ENCODE measurements around the gene TIE1. TPM values are rescaled to one million over a fixed set of nuclear protein-coding genes. Genes with fewer than 3 reads are reported as not detected.
A peak's percentile ranks its signal among the peaks of the same experiment; 100 is the strongest.

The TIE1 gene
- polyA plus RNA-seq, 3 donors = 0.16 TPM; not detected in 2

GRCh38 chr1:43350976-43351375 lies 50.2 kb downstream of the TIE1 start:
- Mint-ChIP-seq H3K4me3 (no peak overlapping the region), H3K27ac (peak overlapping the region in 1 of 7 donors; percentile 7), H3K36me3 (peaks cover 4% of the 10 kb centered on the region in 2 donors), H3K9me3 (no peaks in the 10 kb centered on the region), H3K27me3 (ENCODE audit: low read depth in 3 of 3) (peaks cover 2 to 5% (median 2%) of the 10 kb centered on the region in 3 donors), H3K4me1 (peaks cover 16% of the 10 kb centered on the region)
- no peaks in the 10 kb centered on the region for H3K9me3 ChIP-seq (replicated peaks in 1 of 2; ENCODE audit: control insufficient read depth in 1 of 2, insufficient read depth in 1 of 2, low read length in 2 of 2)
- no peak for DNase-seq
- no peaks in the 10 kb centered on the region for H4K20me1 ChIP-seq (ENCODE audit: insufficient read depth, low read length)
- no peak overlapping the region for H3K27ac ChIP-seq (ENCODE audit: low read depth in 1 of 2, low read length in 2 of 2)
- H3K4me3 ChIP-seq (replicated peaks in 1 of 3; ENCODE audit: low read depth in 2 of 3, low read length in 3 of 3) = no peak overlapping the region
- no peaks in the 10 kb centered on the region for H3K36me3 ChIP-seq (replicated peaks in 1 of 2; ENCODE audit: control insufficient read depth in 1 of 2, insufficient read depth in 2 of 2, low read length in 2 of 2)
- WGBS (ENCODE audit: insufficient coverage) = no CpG with 5 or more reads among the region's 1 CpG
- H3K4me2 ChIP-seq (replicated peaks; ENCODE audit: extremely low read depth, low read length, poor library complexity, severe bottlenecking) = no peak overlapping the region
- H3K4me1 ChIP-seq (ENCODE audit: control insufficient read depth in 1 of 2, insufficient read depth in 2 of 2, low read length in 2 of 2) = no peaks in the 10 kb centered on the region
- H3K27me3 ChIP-seq (ENCODE audit: control insufficient read depth in 2 of 2, insufficient read depth in 2 of 2, low read length in 2 of 2) = no peaks in the 10 kb centered on the region
- intact Hi-C loops (cut with micrococcal nuclease) = loop anchor here in 1 of 2 donors (5.0 kb wide), 1 partner anchor 36 kb away; the partner anchor contains the start of genes MED8 and SZT2
- H3K9ac ChIP-seq (ENCODE audit: insufficient read depth, low read length, poor library complexity, severe bottlenecking) = no peak overlapping the region
- no peak overlapping the region for H2AFZ ChIP-seq (ENCODE audit: insufficient read depth, low read depth, low read length, poor library complexity, severe bottlenecking)
- H3K79me2 ChIP-seq (ENCODE audit: insufficient read depth, low read length) = no peaks in the 10 kb centered on the region
- no peak for TF ChIP-seq CTCF (IDR thresholded peaks at IDR 0.05)

GRCh38 chr1:43351421-43352350 lies 50.9 kb downstream of the TIE1 start:
- intact Hi-C loops (cut with micrococcal nuclease) = loop anchor here in 1 of 2 donors (5.0 kb wide), 1 partner anchor 36 kb away; the partner anchor contains the start of genes MED8 and SZT2
- Histone ChIP-seq H2AFZ (ENCODE audit: insufficient read depth, low read depth, low read length, poor library complexity, severe bottlenecking) (no peak overlapping the region), H3K9me3 (replicated peaks in 1 of 2; ENCODE audit: control insufficient read depth in 1 of 2, insufficient read depth in 1 of 2, low read length in 2 of 2) (no peaks in the 10 kb centered on the region), H3K36me3 (replicated peaks in 1 of 2; ENCODE audit: control insufficient read depth in 1 of 2, insufficient read depth in 2 of 2, low read length in 2 of 2) (no peaks in the 10 kb centered on the region), H3K4me1 (ENCODE audit: control insufficient read depth in 1 of 2, insufficient read depth in 2 of 2, low read length in 2 of 2) (no peaks in the 10 kb centered on the region), H3K9ac (ENCODE audit: insufficient read depth, low read length, poor library complexity, severe bottlenecking) (no peak overlapping the region), H3K4me3 (replicated peaks in 1 of 3; ENCODE audit: low read depth in 2 of 3, low read length in 3 of 3) (no peak overlapping the region), H3K4me2 (replicated peaks; ENCODE audit: extremely low read depth, low read length, poor library complexity, severe bottlenecking) (no peak overlapping the region), H3K79me2 (ENCODE audit: insufficient read depth, low read length) (no peaks in the 10 kb centered on the region), H4K20me1 (ENCODE audit: insufficient read depth, low read length) (no peaks in the 10 kb centered on the region), H3K27me3 (ENCODE audit: control insufficient read depth in 2 of 2, insufficient read depth in 2 of 2, low read length in 2 of 2) (no peaks in the 10 kb centered on the region), H3K27ac (ENCODE audit: low read depth in 1 of 2, low read length in 2 of 2) (no peak overlapping the region)
- DNase-seq = no peak
- TF ChIP-seq CTCF (IDR thresholded peaks at IDR 0.05) = no peak
- H3K4me1 Mint-ChIP-seq = peaks cover 16% of the 10 kb centered on the region
- 89% methylated on average over 7 of the region's 10 CpGs for WGBS (ENCODE audit: insufficient coverage)
- peaks cover 2 to 5% (median 2%) of the 10 kb centered on the region in 3 donors for H3K27me3 Mint-ChIP-seq (ENCODE audit: low read depth in 3 of 3)
- H3K27ac Mint-ChIP-seq = peak overlapping the region in 1 of 7 donors; percentile 7
- peaks cover 4% of the 10 kb centered on the region in 2 donors for H3K36me3 Mint-ChIP-seq
- H3K4me3 Mint-ChIP-seq = no peak overlapping the region
- no peaks in the 10 kb centered on the region for H3K9me3 Mint-ChIP-seq

Data from CD14-positive monocyte (primary cell).